Thymus (tissue), 11 donors: ENCODE results near the gene HS6ST3. TPM values are rescaled to one million over a fixed set of nuclear protein-coding genes. Genes with fewer than 3 reads are reported as not detected.

Experiments
- DNase-seq, 9 donors: peaks; one replicate each; pipeline ENCODE4 v3.0.0-alpha.2; 2013; ENCODE audit warnings: low spot score in 9 of 9, low read depth in 6 of 9, missing footprints in 1 of 9
- H3K27ac ChIP-seq, 2 donors: one replicate each; pipeline ENCODE4 v1.5.1; 2013; ENCODE audit warnings: control low read depth in 1 of 2, low read depth in 1 of 2, low read length in 1 of 2, mild to moderate bottlenecking in 1 of 2, moderate library complexity in 1 of 2
- H3K27me3 ChIP-seq, 2 donors: one replicate each; pipeline ENCODE4 v1.5.1; 2013; ENCODE audit warnings: low read length in 1 of 2; ENCODE audit not compliant: control insufficient read depth in 2 of 2, insufficient read depth in 1 of 2
- H3K36me3 ChIP-seq, 2 donors: one replicate each; pipeline ENCODE4 v1.5.1; 2013; ENCODE audit warnings: low read length in 1 of 2, mild to moderate bottlenecking in 1 of 2, moderate library complexity in 1 of 2; ENCODE audit not compliant: control insufficient read depth in 2 of 2, insufficient read depth in 2 of 2
- H3K4me1 ChIP-seq, 2 donors: one replicate each; pipeline ENCODE4 v1.5.1; 2013; ENCODE audit warnings: low read length in 2 of 2; ENCODE audit not compliant: control insufficient read depth in 2 of 2, insufficient read depth in 2 of 2
- H3K4me3 ChIP-seq, 2 donors: one replicate each; pipeline ENCODE4 v1.5.1; 2013; ENCODE audit warnings: low read length in 2 of 2, control low read depth in 1 of 2, mild to moderate bottlenecking in 1 of 2
- H3K9me3 ChIP-seq, 2 donors: one replicate each; pipeline ENCODE4 v1.5.1; 2013; ENCODE audit warnings: low read length in 1 of 2, mild to moderate bottlenecking in 1 of 2; ENCODE audit not compliant: control insufficient read depth in 2 of 2, insufficient read depth in 1 of 2
- WGBS: extraction: QIAGEN DNeasy Blood & Tissue Kit; methylation state at CpG from one replicate; pipeline ENCODE4 v1.1.7; 2013; 5-methylcytosine and 5-hydroxymethylcytosine counted together
- polyA plus RNA-seq: library from polyadenylated mRNA; stranded (reverse); fragments of 200-250 nt; gene quantifications from one replicate; pipeline ENCODE4 v1.2.3, GENCODE V29; 2013
- total RNA-seq: library from RNA; stranded (reverse); fragments of 120-200 nt; gene quantifications from one replicate; pipeline ENCODE4 v1.2.4, GENCODE V29; 2013
- donor health status: healthy.

The HS6ST3 gene
- total and polyA plus RNA-seq, 2 donors, result 0.05 to 0.07 TPM

DNA sequence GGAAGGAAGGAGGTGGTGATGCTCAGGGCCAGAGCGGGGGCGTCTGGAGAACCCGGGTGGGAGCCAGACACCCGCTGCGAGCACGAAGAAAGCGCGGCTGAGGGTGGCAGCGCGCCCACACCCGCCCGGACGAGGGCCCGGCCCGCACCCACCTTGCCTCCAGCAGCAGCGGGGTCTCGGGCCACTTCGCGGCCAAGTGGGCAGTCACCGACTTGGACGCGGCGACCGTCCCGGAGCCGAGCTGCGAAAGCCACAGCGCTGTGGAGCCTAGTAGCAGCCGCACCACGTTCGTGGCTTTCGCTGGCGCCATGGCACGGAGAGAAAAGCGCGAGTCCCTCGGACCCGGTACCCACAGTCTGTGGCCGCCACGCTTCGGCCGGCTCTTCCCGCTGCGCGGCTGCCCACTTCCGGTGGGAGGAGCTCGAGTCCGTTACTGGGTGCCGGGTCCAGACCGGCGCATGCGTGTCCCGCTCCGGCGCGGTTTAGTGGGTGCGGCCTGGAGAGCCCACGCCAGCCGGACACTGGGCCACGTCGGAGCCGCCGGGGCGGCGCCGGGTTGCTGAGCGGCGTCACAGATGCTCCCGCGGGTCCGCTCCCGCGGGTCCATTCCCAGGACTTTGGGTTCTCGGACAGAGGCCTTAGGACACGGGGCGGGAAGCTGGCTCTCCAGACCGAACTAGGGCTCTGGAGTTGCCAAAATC, 36.8 kb upstream of the HS6ST3 start, which contains the start of gene UGGT2:
TSS of gene UGGT2 (minus strand) at position 399 of the 701 bp plus-strand sequence. CDS start at position 310, 89 bp downstream.
- Histone ChIP-seq H3K36me3 (no peaks in the 10 kb centered on the region), H3K9me3 (no peaks in the 10 kb centered on the region), H3K27ac (peak within 1 kb of the TSS; percentile 32 to 69), H3K27me3 (peaks cover 12 to 26% of the 10 kb centered on the region in 2 donors), H3K4me1 (no peaks in the 10 kb centered on the region), H3K4me3 (peak within 1 kb of the TSS; percentile 34 to 42)
- peak in 4 of 9 donors; percentile 16 to 25 (median 20) for DNase-seq
- 2% methylated on average over 77 of the region's 77 CpGs for WGBS

- no peaks in the 10 kb centered on the region for H3K27me3 ChIP-seq
- no peaks in the 10 kb centered on the region for H3K9me3 ChIP-seq
- no peak for DNase-seq
- no peak overlapping the region for H3K4me3 ChIP-seq
- no peak overlapping the region for H3K27ac ChIP-seq
- no peaks in the 10 kb centered on the region for H3K4me1 ChIP-seq
- WGBS, result 93% methylated on average over 2 of the region's 2 CpGs
- no peaks in the 10 kb centered on the region for H3K36me3 ChIP-seq
These were observed 24.1 kb upstream of the HS6ST3 start for GRCh38 chr13:96065849-96066248.

GRCh38 chr13:96068729-96069128, 21.2 kb upstream of the HS6ST3 start:
- DNase-seq, result no peak
- H3K27ac ChIP-seq, result no peak overlapping the region
- H3K9me3 ChIP-seq, result no peaks in the 10 kb centered on the region
- 66% methylated on average over 2 of the region's 2 CpGs for WGBS
- no peaks in the 10 kb centered on the region for H3K36me3 ChIP-seq
- no peak overlapping the region for H3K4me3 ChIP-seq
- no peaks in the 10 kb centered on the region for H3K27me3 ChIP-seq
- no peaks in the 10 kb centered on the region for H3K4me1 ChIP-seq

GRCh38 chr13:96071504-96071903, 18.4 kb upstream of the HS6ST3 start:
- no peak for DNase-seq
- H3K9me3 ChIP-seq, result no peaks in the 10 kb centered on the region
- H3K27me3 ChIP-seq, result no peaks in the 10 kb centered on the region
- no peak overlapping the region for H3K27ac ChIP-seq
- H3K36me3 ChIP-seq, result no peaks in the 10 kb centered on the region
- no peaks in the 10 kb centered on the region for H3K4me1 ChIP-seq
- no peak overlapping the region for H3K4me3 ChIP-seq
- WGBS, result 94% methylated on average over 6 of the region's 6 CpGs

DNA sequence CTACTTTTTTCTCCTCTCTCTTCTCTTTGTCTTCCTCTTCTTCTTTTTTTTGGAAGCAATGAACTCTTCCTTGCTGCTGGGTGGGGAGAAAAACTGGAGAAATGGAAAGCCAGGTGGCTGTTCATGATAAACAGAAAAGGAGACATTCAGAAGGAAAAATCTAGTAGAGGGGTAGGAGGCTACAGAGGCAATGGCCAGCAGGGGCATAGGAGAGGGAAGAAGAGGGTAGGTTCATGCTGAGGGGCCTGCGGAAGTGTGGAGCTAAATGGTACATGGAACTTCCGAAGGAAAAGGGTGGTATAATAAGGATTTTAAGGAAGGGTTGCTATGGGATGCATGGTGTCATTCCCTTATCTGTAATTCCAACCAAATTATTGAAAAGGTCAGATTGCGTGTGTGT, 17.5 kb upstream of the HS6ST3 start:
- Histone ChIP-seq H3K27ac (no peak overlapping the region), H3K9me3 (no peaks in the 10 kb centered on the region), H3K4me3 (no peak overlapping the region), H3K4me1 (no peaks in the 10 kb centered on the region), H3K36me3 (no peaks in the 10 kb centered on the region), H3K27me3 (no peaks in the 10 kb centered on the region)
- no peak for DNase-seq
- 85% methylated on average over 3 of the region's 3 CpGs for WGBS

GRCh38 chr13:96075953-96076543, 13.9 kb upstream of the HS6ST3 start:
- Histone ChIP-seq H3K36me3 (no peaks in the 10 kb centered on the region), H3K4me3 (no peak overlapping the region), H3K4me1 (no peaks in the 10 kb centered on the region), H3K27me3 (no peaks in the 10 kb centered on the region), H3K27ac (no peak overlapping the region), H3K9me3 (no peaks in the 10 kb centered on the region)
- DNase-seq, result no peak
- 81% methylated on average over 3 of the region's 3 CpGs for WGBS

DNA sequence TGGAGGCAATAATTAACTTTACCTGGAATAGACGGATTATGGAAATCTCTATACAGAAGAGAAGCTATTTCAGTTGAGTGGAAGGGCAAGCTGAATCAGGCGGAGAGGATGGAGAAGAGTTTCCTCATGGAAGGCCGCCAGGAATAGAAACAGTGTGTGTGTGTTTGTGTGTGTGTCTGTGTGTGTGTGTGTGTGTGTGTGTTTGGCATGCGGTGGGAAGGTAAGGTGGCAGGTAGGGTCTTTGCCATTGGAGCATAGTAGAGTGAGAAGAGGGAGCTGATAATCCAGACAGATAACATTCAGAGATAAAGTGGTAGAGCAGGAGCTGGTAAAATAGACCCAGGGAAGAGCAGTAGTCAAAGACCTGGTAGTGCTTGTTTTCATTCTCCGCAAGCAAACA, 9.2 kb upstream of the HS6ST3 start:
- Histone ChIP-seq H3K9me3 (no peaks in the 10 kb centered on the region), H3K4me1 (no peaks in the 10 kb centered on the region), H3K27me3 (no peaks in the 10 kb centered on the region), H3K27ac (no peak overlapping the region), H3K36me3 (no peaks in the 10 kb centered on the region), H3K4me3 (no peak overlapping the region)
- 93% methylated on average over 5 of the region's 5 CpGs for WGBS
- DNase-seq, result no peak

GRCh38 chr13:96081888-96082287, 8.0 kb upstream of the HS6ST3 start:
- no peaks in the 10 kb centered on the region for H3K9me3 ChIP-seq
- no peak for DNase-seq
- no peaks in the 10 kb centered on the region for H3K36me3 ChIP-seq
- no peak overlapping the region for H3K4me3 ChIP-seq
- no peaks in the 10 kb centered on the region for H3K27me3 ChIP-seq
- H3K27ac ChIP-seq, result no peak overlapping the region
- WGBS, result 65% methylated on average over 2 of the region's 2 CpGs
- H3K4me1 ChIP-seq, result no peaks in the 10 kb centered on the region

DNA sequence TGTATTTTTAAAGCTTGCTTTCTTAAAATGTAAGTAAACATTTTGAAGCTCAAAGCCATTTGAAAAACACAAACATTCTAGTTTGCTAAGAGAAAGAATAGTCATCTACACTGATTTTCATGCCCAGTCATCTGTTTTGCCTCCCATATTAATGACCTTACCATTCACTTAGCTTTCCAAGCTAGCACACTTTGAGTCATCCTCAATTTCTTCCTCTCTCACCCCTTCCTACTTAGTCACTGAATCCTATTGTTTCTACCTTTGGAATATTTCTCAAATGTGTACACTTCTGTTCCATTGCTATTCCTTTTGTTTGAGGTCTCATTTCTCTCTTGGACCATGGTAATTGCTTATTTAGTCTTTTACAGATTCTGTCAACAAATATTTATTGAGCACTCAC, 7.3 kb upstream of the HS6ST3 start:
- no peak for DNase-seq
- H3K27me3 ChIP-seq, result peaks cover 3 to 5% of the 10 kb centered on the region in 2 donors
- no peak overlapping the region for H3K27ac ChIP-seq
- H3K9me3 ChIP-seq, result no peaks in the 10 kb centered on the region
- no peak overlapping the region for H3K4me3 ChIP-seq
- H3K4me1 ChIP-seq, result no peaks in the 10 kb centered on the region
- H3K36me3 ChIP-seq, result no peaks in the 10 kb centered on the region
